HT-29 (cell line): Measurements from ENCODE around the gene SERPING1. TPM values are rescaled to one million over a fixed set of nuclear protein-coding genes. Genes with fewer than 3 reads are reported as not detected.
A peak's percentile ranks its signal among the peaks of the same experiment; 100 is the strongest.

Experiments
- DNase-seq: peaks from one replicate; pipeline ENCODE4 v3.0.0-alpha.2; 2015; ENCODE audit warnings: low spot score
- total RNA-seq: library from RNA; depleted of rRNA; stranded (reverse); fragments of >200 nt; shearing (Covaris generic); gene quantifications from 2 replicates; pipeline ENCODE4 v1.2.3, GENCODE V29; 2014; rRNA removed

SERPING1 gene
- total RNA-seq: not detected in 2 replicates

DNA sequence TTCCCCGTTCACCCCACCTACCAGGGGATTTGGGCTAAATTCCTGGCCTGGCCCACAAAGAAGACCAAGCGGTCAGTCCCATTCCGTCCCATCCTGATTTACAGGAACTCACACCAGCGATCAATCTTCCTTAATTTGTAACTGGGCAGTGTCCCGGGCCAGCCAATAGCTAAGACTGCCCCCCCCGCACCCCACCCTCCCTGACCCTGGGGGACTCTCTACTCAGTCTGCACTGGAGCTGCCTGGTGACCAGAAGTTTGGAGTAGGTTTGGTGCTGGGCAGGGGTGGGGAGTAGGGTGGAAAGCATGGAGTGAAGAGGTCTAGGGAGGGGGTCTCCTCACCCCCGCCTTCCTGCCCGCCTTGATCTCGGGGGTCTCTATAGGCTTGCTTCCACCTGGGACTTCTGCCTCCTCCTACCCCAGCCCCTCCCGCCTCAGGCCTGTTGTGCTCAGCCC, at the start of gene SERPING1:
Gene SERPING1 (plus strand): TSS at position 225 of the 455 bp plus-strand sequence. CDS start 586 bp downstream, outside the sequence.
- no peak for DNase-seq

DNA sequence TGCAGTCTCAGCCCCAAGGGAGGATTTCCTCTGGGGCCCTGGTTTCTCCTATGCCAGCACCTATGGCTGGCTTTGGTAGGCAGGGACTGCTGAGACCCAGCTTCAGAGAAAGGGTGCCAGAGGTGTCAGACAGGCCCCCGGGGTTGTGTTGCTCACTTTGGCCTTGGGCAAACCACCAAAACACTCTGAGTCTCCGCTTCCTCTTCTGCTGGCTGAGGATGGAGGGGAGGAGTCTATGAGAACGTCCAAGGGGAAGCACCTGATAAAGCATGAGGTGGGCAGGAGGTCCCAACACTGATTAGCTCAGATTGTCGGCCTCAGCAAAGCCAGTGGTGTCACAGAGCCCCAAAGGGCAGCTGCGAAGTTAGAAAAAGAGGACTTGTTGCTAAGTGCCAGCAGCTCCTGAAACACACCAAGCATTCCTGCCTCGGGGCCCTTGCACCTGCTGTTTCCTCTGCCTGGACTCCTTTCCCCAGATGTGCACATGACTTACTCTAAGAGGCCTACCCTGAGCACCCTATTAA, 49.6 kb upstream of the SERPING1 start:
- DNase-seq: no peak

DNA sequence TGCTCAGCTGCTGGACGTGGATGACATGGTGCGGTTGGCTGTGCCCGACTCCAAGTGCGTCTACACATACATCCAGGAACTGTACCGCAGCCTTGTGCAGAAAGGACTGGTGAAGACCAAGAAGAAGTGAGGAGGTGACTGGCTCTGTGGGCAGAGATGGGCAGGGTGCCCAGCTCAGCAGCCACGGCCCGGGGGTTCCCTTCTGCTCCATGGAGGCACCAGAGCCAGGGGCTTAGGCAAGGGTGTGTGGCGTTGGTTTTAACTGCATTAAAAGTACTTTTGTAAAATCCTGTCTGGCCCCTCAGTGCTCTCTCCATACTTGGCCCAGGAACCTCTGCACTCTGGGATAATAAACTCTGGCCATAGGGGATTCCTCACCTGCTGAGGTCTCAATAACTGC, 47.5 kb upstream of the SERPING1 start:
- DNase-seq: no peak

DNA sequence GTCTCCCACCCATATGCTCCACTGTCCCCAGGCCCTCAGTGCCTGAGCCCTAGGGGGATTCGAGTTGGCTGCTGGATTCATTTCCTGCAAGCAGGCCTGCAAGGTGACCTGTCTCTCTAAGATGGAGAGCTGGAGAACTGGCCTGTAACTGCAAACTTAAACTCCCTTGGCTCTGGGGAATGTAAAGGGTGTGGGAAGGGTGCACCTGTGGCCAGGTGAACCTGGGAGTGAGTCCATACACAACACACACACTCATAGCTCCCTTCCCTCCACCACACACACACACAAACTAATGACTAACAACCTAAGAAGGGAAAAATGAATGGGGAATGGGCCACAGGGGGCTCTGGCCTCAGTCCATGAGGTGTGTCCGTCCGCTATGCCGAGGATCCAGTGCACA, 45.5 kb upstream of the SERPING1 start:
- no peak for DNase-seq

DNA sequence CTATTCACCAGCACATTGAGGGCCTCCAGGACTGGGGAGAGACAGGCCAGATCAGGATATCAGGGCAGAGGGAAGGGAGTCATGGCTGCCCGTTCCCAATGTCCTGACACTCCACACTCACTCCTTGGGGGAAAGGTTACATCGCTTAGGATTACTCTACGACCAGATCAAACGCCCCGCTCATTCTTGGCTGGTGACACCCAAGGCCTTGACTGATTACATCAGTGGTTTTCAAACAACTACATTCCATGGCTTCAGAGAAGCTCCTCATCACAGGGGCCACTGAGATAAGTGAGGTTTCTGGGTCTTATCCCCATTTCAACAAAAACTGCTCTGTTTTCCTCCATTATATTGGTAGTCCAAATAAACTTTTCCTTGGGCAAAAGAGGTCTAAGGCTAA, 45.0 kb upstream of the SERPING1 start:
- no peak for DNase-seq

DNA sequence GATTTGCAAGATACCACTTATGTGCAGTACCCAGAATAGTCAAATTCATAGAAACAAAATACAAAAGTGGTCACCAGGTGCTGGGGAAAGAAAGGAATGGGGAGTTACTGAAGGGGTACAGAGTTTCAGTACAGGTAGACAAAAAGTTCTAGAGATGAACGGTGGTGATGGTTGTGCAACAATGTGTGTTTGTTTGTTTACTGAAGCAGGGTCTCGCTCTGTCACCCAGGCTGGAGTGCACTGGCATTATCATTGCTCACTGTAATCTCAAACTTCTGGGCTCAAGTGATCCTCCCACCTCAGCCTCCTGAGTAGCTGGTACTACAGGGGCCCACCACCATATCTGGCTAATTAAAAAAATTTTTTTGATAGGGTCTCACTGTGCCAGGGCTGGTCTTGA, 42.1 kb upstream of the SERPING1 start:
- DNase-seq: no peak

DNA sequence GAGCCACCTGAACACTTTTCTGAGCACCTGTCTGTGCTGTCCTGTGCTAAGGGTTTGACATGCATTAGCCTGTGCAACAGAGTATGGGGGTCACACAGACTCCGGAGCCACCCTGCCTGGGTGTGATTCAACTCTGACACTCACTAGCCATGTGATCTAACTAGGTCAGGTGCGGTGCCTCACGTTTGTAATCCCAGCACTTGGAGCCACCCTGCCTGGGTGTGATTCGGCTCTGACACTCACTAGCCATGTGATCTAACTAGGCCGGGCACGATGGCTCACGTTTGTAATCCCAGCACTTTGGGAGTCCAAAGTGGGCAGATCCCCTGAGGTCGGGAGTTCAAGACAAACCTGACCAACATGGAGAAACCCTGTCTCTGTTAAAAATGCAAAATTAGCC, 41.4 kb upstream of the SERPING1 start:
- DNase-seq: no peak

- peak; percentile 53 for DNase-seq
These were observed 37.3 kb upstream of the SERPING1 start for GRCh38 chr11:57560146-57560545.

GRCh38 chr11:57562596-57562995, 34.9 kb upstream of the SERPING1 start:
- peak; percentile 28 for DNase-seq

DNA sequence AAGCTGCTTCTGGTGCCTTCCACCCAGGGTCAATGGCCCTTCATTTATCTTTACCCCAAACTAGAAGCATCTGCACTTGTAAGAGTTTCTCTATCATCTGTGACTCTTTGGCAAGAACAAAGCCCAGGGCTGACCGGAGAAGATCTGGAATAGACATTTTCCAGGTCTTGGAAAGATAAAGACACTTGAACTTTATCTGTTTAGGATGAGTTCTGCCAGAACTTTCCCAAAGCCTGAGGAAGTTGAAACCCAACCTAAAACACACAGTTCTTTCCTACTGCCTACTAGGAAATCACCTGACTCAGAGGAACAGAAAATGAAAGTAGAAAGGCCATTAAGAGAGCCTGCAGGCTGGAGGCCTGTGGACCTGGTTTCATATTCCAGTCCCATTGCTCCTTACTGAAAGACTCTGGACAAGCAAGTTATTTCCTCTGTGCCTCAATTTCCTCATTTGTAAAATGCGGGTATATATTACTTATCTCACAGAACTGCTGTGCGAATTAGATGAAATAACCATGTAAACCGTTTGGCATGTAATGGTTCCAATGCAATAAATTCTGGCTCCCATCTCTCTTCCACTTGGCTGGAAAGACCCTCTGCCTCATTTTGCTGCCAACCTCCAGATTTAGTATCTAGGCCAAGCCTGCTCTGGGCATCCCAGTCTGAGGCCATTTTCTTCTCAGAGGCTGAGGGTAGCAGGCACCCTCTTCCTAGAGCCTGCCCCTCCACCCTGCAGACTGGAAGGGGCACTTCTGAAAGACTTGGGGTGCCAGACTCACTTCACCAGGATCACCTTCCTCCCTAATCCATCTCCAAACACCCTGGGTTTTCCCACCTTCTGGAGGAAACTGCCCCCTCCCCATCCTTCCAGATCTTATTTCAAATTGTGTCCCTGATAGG, 31.2 kb upstream of the SERPING1 start:
- DNase-seq: peak; percentile 19

- DNase-seq: no peak
These were observed 30.5 kb upstream of the SERPING1 start for GRCh38 chr11:57566905-57567514.

DNA sequence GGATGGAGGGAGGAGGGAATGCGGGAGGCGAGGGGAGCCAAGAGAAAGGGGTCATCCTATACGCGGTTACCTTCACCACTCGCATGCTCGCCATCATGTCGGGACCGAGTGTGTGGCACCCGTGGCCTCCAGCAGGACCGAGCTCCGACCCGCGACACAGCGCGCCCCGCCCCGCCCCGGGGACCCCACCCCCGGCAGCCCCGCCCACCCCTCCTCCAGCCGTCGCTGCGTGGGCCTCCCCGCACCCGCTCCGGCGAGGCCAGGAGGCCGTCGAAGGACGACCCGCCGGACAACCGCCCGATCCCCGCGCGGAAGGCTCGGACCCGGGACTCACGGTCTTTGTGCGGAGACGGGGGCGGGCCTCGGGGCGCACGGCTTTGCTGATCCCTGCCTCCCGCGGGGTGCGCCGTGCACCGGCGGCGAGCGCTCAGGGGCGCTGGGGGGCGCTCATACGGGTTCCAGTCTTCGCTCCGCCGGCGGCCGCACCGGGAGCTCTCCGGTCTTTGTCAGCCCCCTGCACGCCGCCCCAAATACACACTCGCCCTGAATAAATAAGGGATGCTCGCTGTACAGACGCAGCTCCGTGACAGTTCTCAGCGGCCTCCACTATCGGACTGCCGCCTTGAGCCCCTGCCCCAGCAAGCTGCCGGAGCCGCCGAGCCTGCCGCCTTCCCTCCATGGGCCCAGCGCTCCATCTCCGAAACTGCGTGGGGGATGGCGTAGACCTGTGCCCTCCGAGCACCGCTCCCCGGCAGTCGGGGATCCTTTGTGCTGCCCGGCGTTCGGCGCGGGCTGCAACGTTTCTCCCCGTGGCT, 29.8 kb upstream of the SERPING1 start, which contains the start of gene UBE2L6:
Gene UBE2L6 (minus strand): TSS at position 158 of the 815 bp plus-strand sequence. CDS start 61 bp downstream, at position 97.
- DNase-seq: no peak

DNA sequence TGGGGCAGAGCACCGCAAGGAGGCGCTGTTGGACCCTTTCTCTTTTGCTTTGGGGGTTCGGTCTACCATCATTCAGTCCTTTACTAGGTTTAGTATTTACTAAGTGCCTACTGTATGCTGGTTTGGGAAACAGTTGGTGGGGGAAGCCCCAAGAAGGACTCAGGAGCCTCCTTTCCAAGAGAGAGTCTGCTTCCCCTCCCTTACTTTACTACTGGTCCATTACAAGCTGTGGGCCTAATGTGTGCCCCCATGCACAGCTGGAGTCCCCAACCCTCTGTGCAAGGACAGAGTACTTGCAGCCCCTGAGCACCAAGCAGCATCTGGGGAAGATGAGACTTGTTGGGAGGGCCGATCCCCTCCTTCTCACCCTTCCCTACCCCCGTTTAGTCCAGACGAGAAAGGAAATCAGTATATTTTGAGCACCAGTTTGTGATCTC, 29.1 kb upstream of the SERPING1 start:
- DNase-seq: peak; percentile 83

DNA sequence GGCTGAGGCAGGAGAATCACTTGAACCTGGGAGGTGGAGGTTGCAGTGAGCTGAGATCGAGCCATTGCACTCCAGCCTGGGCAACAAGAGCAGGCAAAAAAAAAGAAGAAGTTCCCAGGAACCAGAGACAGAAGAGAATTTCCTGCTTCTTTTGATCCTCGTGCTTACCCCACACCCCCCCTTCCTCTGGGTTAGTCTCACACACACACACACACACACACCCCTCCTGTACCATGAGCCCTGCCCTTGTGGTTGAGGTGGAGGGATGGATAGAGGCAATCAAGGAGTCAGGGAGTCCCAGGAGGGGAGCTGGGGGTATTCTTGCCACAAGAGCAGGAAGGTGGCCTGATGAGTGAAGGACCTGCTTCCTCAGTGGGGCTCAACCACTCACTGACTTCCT, 25.9 kb upstream of the SERPING1 start:
- DNase-seq: no peak

- DNase-seq: no peak
These were observed 23.4 kb upstream of the SERPING1 start for GRCh38 chr11:57574061-57574460.

DNA sequence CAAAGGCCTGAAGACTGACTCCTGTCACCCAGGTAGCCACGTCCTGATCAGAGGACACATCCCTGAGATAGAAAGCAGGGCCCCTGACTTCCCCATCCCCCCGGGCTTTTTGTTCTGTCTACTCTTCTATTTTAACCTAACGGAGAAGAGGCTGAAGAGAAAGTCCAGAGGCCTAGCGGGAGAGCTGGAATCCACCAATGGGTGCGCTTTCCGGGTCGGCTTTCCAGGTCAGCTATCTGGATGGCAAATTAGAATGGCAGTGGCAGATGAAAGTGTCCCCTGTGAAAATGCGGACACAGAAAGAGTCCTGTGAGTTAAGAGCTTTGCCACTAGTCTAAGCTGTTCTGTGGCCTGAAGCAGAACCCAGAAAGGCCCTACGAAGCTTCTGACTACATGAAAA, 13.1 kb upstream of the SERPING1 start:
- DNase-seq: no peak

GRCh38 chr11:57585301-57585700, 12.2 kb upstream of the SERPING1 start:
- DNase-seq: no peak

DNA sequence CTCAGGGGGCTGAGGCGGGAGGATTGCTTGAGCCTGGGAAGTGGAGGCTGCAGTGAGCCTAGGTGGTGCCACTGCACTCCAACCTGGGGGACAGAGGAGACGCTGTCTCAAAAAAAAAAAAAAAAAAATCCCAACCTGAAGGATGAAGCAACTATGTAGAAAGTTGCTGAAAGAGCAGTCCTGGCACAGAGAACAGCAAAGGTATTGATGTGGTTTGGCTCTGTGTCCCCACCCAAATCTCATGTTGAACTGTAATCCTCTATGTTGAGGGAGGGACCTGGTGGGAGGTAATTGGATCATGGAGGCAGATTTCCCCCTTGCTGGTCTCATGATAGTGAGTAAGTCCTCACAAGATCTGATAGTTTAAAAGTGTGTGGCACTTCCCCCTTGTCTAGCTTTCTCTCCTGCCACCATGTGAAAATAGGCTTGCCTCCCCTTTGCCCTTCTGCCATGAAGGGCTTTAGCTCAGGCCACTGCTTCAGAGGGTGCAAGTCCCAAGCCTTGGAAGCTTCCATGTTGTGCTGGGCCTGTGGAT, 10.7 kb upstream of the SERPING1 start:
- DNase-seq: no peak

DNA sequence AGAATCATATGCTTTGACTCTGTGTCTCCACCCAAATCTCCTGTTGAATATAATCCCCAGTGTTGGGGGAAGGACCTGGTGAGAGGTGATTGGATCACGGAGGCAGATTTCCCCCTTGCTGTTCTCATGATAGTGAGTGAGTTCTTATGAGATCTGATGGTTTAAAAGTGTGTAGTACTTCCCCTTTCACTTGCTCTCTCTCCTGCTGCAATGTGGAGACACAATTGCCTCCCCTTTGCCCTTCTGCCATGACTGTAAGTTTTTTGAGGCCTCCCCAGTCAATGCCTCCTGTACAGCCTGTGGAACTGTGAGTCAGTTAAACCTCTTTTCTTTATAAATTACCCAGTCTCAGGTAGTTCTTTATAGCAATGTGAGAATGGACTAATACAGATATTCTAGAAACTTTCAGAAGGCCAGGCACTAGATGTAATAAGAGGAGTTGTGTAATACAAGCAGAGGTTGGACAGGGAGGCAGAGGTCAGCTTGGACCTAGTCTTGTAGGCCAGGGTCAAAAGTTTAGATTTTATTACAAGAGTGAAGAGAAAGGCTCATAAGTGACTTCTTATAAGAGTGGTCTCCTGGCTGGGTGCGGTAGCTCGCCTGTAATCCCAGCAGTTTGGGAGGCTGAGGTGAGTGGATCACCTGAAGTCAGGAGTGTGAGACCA, 9.3 kb upstream of the SERPING1 start:
- DNase-seq: no peak

- DNase-seq: no peak
These were observed 1.1 kb upstream of the SERPING1 start for GRCh38 chr11:57596266-57596885.
